ENCODE measurements around the gene PPHLN1.

The PPHLN1 gene, protein sequence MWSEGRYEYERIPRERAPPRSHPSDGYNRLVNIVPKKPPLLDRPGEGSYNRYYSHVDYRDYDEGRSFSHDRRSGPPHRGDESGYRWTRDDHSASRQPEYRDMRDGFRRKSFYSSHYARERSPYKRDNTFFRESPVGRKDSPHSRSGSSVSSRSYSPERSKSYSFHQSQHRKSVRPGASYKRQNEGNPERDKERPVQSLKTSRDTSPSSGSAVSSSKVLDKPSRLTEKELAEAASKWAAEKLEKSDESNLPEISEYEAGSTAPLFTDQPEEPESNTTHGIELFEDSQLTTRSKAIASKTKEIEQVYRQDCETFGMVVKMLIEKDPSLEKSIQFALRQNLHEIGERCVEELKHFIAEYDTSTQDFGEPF

DNA sequence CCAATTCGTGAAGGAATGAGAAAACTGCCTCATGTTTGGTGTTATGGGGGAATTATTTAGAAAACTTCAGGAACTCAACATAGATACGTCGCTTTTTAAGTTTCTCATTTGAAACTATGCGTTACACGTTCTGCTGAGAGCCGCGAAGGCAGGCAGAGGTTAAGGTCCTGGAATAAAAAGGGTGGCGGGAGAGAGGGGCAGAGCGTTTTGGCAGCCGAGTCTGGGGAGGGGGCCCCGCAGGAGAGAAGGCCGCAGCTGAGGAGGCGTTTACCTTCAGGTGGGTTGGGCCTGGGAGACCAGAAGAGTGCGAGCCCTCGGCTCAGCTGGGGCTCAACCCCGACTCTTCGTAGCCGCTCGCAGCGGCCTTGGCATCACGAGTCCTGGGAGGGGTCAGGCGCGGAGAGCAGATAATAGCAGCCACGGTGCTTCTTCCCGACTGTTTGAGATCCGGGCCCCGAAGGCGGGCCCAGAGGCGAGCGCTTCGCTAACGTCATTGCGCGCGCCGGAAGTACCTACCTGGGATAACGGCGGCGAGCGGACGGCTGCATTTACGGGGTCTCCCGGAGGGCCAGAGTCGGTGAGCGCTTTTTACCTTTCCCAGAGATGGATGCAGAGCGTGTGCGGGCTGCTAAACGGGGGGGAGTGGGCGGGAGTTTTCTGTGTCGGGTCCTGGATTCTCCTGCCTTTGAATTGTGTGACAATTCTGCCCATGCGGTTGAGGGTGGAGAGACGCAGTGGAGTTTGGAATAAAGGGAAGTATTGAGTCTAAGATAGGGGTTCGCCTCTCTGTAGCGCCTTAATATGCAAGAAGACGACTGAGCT, at the start of gene PPHLN1, which contains the start of gene ZCRB1:
Gene PPHLN1 (plus strand): TSS at position 515 of the 822 bp plus-strand sequence. CDS start 9,736 bp downstream, outside the sequence.
Gene ZCRB1 (minus strand): TSS at position 442 of the 822 bp plus-strand sequence. CDS start 1,992 bp downstream, outside the sequence.
- FAIRE-seq, result no peak

DNA sequence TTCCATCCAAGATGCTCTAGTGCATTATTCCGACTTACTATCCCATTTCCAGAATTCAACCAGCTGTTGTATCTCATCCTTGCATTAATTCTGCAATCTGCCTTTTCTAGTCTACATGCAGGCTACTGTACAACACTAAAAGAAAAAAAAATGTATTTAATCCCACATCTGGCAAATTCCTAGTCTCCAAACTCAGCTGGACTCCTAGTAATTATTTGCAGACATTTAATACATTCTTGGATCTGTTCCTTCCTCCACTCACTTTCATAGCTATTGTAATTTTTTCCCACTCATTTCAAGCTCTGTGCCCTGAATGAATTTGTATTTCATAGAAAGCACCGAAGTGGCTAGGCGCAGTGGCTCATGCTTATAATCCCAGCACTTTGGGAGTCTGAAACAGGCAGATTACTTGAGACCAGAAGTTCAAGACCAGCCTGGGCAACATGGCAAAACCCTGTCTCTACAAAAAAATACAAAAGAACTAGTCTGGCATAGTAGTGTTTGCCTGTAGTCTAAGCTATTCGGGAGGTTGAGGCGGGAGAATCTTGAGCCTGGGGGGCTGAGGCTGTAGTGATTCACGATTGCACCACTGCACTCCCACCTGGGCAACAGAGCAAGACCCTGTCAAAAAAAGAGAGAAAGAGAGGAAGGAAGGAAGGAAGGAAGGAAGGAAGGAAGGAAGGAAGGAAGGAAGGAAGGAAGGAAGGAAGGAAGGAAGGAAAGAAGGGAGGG, 48.4 kb upstream of the PPHLN1 start:
- no peak for FAIRE-seq

DNA sequence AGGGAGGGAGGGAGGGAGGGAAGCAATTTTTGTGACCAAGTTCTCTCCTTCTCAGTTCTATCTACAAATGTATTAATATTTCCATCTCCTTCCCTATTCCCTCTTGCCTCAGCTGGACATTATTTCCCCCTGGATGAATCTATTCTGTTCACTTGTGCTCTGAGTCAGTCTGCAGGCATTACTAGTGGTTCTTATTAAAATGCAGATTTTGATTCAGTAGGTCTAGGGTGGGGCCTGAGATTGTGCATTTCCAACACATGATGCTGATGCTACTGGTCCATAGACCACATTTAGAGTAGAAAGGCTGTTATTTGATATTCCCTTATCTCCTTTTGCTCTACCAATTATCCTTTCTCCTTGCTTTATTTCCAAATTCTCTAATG, 47.8 kb upstream of the PPHLN1 start:
- FAIRE-seq, result no peak

- no peak for FAIRE-seq
These were observed 44.7 kb upstream of the PPHLN1 start for GRCh38 chr12:42281278-42281677.

DNA sequence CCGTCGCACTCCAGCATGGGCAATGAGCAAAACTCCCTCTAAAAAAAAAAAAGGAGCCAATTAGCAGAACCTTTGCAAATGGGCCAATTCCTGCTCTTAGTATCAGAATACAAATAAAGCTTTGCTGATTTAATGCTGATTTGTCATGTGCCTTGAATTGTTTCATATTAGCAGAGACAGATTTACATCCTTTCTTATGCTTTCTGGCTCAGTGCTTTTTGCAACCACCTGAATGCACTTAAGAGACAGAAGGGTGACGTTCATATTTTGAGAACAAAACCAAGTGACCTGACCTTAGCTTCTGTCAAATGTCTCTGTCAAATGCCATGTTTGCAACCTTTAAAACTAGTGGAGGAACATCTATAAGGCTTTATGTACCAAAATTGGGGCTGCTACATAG, 44.1 kb upstream of the PPHLN1 start:
- FAIRE-seq, result no peak

DNA sequence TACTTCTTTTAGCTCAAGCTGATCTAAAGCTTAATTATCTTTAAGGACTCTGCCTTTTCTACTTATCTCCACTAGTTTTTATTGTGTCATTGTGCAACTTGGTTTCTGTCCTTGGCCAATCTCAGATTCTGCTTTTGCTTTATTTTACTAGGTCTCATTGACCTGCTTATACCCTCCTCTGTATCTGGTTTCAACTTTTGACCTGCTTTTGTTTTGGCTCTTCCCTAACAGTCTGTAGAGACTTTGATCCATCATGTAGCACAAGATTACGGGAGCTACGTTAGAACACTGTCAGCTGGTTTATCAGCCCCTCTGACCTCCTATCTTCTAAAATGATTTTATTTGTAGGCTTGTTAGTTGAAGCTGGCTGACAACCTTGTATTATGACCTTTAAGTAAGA, 43.7 kb upstream of the PPHLN1 start:
- no peak for FAIRE-seq

- FAIRE-seq, result no peak
These were observed 42.2 kb upstream of the PPHLN1 start for GRCh38 chr12:42283739-42284138.

DNA sequence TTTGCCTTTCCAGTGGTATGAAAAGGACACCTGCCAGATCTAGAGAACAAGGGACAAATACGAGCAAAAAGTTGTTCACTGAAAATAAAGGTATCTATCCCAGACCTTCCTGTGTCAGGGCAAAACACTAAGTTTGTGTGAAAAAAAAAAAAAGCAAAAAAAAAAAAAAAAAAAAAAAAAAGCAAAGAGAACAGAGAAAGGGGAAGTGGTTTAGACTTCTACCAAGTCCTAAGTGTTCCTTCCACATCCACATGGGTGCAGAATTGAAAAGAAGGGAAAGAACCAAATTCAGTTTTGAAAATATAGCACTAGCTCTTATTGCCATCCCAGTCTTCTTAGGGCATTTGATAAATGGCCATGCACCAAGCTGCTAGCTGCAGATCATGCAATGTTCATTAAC, 41.8 kb upstream of the PPHLN1 start:
- no peak for FAIRE-seq

DNA sequence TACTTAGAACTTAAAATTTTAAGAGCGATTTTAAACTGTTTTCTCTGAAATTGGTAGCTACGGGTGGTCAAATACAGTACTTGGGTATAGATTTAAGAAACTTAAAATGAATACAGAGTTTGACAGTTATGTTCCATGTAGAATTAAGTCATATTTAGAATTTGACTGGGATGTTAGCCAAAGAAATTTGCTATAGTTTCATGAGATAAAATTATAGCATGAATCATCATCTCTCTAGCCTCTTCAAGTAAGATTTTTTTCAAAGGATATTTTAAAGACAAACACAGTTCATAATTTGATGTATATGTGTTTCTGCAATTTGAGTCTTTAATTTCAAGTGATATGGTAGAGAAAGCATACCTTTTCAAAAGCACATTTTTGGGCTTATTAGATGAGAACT, 41.1 kb upstream of the PPHLN1 start:
- no peak for FAIRE-seq

DNA sequence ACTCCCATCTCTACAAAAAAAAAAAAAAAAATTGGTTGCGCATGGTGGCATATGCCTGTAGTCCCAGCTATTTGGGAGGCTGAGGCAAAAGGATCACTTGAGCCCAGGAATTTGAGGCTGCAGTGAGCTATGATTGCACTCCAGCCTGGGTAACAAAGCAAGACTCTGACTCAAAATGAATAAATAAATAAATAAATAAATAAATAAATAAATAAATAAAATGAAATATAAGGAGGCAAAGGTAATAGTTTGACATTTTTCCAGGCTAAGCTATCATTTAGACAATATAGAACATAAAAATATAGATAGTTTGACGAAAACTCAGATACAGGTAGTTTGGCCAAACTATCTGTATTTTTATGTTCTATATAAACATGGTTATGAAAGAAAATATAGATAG, 40.5 kb upstream of the PPHLN1 start:
- no peak for FAIRE-seq

DNA sequence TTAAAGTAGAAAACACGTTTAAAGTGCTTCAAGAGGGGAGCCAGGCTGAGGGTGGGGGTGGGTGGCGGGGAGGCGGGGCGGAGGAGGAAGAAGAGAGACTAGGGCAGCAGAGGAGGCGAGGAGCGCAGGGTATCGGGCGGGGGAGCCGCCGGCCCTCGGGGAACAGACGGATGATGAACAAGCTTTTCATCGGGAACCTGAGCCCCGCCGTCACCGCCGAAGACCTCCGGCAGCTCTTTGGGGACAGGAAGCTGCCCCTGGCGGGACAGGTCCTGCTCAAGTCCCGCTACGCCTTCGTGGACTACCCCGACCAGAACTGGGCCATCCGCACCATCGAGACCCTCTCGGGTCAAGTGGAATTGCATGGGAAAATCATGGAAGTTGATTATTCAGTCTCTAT, 39.2 kb upstream of the PPHLN1 start:
- FAIRE-seq, result no peak

DNA sequence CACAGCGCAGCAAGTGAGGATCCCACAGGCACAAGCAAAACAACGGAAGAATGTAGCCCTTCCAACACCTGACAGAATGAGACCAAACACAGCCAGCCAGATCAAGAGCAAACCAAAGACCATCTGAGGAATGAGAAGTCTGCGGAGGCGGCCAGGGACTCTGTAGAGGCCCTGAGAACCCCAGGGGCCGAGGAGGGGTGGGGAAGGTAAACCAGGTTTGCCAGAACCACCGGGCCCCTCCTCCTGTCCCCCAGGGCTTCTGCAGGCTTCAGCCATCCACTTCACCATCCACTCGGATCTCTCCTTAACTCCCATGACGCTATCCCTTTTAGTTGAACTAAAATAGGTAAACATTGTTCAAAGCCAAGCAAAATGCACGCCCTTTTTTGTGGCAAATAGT, 37.4 kb upstream of the PPHLN1 start:
- FAIRE-seq, result no peak

DNA sequence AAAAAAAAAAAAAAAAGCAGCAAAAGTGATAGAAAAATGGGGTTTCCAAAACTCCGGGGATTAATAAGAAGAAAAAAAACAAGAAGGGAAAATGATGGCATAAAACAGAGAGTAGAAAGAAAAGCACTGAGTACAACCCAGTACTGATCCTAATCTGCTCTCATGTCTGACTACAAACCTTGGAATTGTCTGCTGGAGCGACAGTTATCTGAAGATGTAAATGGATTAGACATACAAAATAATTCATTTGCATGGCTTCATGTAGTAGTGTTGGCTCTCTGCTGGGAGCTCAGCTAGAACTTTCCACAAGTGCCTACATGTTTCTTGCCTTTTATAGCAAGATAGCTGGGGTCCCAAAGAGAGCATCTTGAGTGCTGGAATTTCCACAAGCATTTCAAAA, 34.3 kb upstream of the PPHLN1 start:
- FAIRE-seq, result no peak

DNA sequence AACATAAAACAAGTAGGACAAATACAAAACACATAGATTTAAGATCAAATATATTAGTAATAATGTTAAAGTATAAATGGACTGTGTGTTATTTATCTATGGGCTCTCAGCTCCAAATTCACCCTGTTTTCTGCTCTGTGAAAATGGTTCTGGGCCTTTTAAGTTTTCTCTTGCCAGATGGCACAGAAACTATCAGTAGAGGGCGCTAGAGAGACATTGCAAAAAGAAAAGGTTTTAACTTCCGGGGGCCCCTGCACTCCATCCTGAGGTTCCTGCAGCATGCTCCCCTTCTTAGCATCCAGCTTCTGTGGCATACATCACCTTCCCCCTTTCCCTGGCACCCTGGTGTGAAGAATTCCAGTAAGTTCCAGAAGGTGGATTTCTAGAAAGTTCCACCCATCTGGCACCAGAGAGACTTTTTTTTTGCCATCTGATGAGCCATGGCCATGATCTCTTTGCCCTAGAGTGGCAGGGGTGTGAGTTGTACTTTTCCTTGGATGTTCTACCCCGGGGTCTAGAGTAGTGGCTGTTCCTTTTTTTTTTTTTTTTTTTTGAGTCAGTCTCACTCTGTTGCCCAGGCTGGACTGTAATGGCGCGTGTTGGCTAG, 29.4 kb upstream of the PPHLN1 start:
- no peak for FAIRE-seq

GRCh38 chr12:42298887-42299286, 27.1 kb upstream of the PPHLN1 start:
- FAIRE-seq, result no peak

GRCh38 chr12:42299392-42300308, 26.3 kb upstream of the PPHLN1 start:
- no peak for FAIRE-seq

DNA sequence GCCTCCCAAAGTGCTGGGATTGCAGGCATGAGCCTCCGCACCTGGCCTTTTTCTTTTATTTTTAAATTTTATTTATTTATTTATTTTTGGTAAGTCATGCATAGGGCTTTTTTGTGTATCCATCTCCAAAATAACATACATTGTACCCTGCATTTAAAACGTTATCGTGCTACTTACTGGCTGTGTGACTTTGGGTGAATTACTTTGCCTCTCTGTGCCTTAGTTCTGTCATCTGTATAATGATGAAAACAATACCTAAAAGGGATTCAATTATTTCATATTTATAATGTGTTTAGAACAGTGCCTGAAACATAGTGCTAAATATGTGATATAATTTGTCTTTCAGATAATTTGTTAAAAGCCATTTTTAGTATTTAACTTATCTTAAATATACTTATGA, 19.7 kb upstream of the PPHLN1 start:
- no peak for FAIRE-seq

DNA sequence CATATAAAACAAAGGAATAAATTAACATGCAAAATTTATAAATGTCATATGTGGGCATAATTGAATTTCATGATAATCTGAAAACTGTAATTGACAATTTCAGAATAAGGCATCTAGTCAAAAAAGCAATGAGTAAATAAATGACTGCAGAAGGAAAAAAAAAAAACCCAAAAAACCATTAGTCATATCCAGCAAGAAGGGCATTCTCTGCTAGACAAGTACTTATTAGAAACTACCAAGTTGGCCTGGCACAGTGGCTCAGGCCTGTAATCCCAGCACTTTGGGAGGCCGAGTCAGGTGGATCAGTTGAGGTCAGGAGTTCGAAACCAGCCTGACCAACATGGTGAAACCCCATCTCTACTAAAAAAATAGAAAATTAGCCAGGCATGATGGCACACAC, 17.6 kb upstream of the PPHLN1 start:
- FAIRE-seq, result no peak

- no peak for FAIRE-seq
These were observed 16.0 kb upstream of the PPHLN1 start for GRCh38 chr12:42309996-42310395.

- FAIRE-seq, result no peak
These were observed 10.9 kb upstream of the PPHLN1 start for GRCh38 chr12:42315108-42315507.

DNA sequence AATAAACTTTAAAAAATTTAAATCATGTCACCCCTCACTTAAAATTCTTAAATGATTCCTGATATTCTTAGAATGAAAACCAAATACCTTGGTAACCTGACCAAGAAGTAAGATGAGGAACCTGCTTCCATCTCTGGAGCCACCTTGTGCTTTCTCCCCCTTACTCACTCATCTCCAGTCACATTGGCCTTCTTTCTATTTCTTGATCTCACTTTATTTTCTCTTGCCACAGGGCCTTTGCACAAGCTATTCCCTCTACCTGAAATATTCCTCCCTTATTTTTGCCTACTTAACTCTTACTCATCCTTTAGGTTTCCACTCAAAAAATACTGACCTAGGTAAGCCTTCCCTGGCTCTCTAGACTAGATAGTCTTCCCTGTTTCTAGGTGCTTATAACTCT, 5.2 kb upstream of the PPHLN1 start:
- no peak for FAIRE-seq

DNA sequence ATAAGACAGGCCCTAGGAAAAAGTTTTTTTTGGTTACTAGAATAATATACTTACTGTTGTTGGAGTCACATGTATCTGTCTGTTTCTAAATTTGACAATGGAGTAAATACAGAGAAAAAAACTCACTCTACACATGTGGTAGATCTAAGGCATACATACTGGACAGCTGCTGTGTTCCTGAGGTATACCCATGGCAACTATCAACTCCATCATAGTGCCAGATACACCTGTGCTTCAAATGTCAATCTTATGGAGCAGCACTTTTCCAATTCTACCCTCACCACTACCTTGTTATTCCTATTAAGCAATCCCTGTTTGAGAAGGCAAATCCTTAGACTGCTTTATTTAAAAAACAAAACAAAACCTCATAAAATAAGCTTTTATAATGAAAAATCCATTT, 3.4 kb upstream of the PPHLN1 start:
- FAIRE-seq, result no peak

Data from colon (tissue), 2 donors.